Astrocyte of the cerebellum (primary cell): ENCODE results near the gene TMCC1.
"Not testable (repeated sequence)": the region's sequence is repeated elsewhere in the genome, so short reads cannot be mapped to it uniquely, and the experiment has no call there.

Experiments
- DNase-seq: peaks from one replicate; pipeline ENCODE4 v3.0.0-alpha.2; 2011; ENCODE audit warnings: low read depth
- H3K4me3 ChIP-seq: 2 replicates; pipeline ENCODE4 v1.5.1; 2011; ENCODE audit warnings: mild to moderate bottlenecking, low read depth, low read length, moderate library complexity
- CTCF ChIP-seq: IDR thresholded peaks from 2 replicates; pipeline ENCODE4 v1.5.1; 2012; ENCODE audit warnings: low read length, low read depth, moderate library complexity, mild to moderate bottlenecking; ENCODE audit errors: missing control alignments
- in situ Hi-C: cut with HindIII; loops from 2 replicates; pipeline ENCODE4 v1.10.0; 2017; ENCODE audit warnings: low sequenced_read_pairs

Gene TMCC1

GRCh38 chr3:129686941-129687340 lies 206.6 kb downstream of the TMCC1 start:
- DNase-seq: no peak
- H3K4me3 ChIP-seq: no peak overlapping the region
- TF ChIP-seq CTCF: no peak
- in situ Hi-C loops: no loop called here

- no peak for TF ChIP-seq CTCF
- H3K4me3 ChIP-seq: no peak overlapping the region
- in situ Hi-C loops: no loop called here
- no peak for DNase-seq
Measured at GRCh38 chr3:129684270-129684669, 209.2 kb downstream of the TMCC1 start.

GRCh38 chr3:129683201-129683600 lies 210.3 kb downstream of the TMCC1 start:
- H3K4me3 ChIP-seq: no peak overlapping the region
- in situ Hi-C loops: no loop called here
- no peak for TF ChIP-seq CTCF
- DNase-seq: no peak

GRCh38 chr3:129676985-129677384 lies 216.5 kb downstream of the TMCC1 start:
- no peak for TF ChIP-seq CTCF
- DNase-seq: no peak
- in situ Hi-C loops: no loop called here

GRCh38 chr3:129674798-129675123 lies 218.8 kb downstream of the TMCC1 start:
- DNase-seq, H3K4me3 ChIP-seq, in situ Hi-C loops: not testable (repeated sequence)

More at GRCh38 chr3:129676985-129677384, 216.5 kb downstream of the TMCC1 start:
- no peak overlapping the region for H3K4me3 ChIP-seq

- no peak overlapping the region for H3K4me3 ChIP-seq
- in situ Hi-C loops: no loop called here
- no peak for DNase-seq
- TF ChIP-seq CTCF: no peak
Measured at GRCh38 chr3:129673897-129674797, 219.4 kb downstream of the TMCC1 start.

- no peak for TF ChIP-seq CTCF
- DNase-seq: no peak
- no peak overlapping the region for H3K4me3 ChIP-seq
- in situ Hi-C loops: no loop called here
Measured at GRCh38 chr3:129673012-129673411, 220.5 kb downstream of the TMCC1 start.
